Measurements from ENCODE around the gene MEF2C.

MEF2C gene

DNA sequence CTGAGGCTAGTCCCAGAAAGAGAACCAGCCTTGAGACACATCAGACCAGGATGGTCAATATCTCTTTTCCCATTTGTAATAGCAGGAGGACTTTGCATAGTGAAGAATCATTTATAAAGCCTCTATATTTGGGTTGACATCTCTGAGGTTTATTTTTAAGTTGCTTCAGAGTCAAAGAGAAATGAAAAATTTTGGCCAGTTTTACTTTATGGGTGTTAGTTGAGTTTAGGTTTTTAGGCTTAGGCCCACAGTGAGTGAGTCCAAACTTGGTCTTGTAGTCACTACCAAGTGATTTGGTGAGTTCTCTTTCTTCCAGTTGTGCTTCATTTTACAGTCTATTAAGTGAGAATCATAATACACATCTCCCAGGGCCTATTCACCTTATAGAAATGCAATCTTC, 5.3 kb upstream of the MEF2C start:
- no peak for DNase-seq (ENCODE audit: low read depth)

DNA sequence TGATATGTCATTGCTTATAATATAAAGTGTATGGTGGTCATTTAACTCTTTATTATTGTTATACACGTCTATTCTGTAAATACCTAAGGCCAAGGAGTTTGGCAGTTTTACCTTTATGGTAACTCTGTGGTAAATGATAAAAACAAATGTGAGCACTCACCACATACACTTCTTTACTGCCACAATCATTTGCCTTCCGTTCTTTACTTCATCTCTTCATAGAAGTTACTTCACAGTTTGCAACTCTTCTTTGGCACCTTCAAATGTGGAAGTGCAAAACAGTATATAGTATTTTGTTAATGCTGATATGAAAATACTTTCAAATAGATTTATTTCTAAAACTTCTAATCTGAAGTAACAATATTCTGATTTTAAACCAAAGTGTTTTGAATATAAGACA, 4.4 kb upstream of the MEF2C start:
- DNase-seq (ENCODE audit: low read depth) = no peak

DNA sequence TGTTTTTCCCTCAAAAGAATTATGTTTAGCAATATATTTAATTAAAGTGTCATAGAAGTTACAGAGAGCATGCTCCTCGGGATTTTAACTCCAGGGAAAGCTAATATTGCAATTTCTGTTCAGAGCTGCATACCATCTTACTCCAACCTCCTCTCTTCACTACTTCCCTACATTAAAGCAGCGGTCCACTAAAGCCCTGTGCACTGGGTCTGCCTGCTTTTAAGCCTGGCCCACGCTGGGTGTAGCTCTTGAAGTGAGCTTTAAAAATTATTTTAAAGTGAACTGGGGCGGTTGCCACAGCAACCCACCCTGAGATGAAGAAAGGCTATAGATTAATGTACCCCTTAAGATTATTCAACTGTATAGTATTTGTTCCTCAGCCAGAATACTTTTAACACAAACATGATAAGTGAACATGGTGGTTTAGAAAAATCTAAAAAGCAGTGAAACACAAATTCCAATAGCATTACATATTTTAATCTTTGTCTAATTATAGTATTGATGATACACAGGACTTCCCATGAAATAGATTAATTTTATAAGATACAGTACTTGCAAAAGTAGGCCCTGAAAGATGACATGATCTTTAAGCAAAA, 3.9 kb upstream of the MEF2C start:
- DNase-seq (ENCODE audit: low read depth) = no peak

DNA sequence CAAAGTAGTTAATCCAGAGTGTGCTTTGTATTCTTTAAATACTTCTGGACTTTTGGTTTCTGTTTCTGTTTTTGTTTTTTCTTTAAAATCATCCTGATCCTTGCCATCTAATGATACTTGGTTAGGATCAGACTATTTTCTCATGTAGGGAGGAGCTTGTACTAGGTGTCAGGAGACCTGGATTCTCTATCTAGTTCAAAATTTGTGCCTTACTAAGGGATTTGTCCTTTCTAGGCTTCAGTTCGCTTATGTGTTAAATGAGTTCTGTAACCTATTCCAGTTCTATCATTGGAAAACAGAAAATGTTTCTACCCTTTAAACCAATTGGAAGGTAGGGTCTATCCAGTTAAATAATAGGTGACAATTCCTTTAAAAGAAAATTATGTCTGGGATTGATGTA, 3.3 kb upstream of the MEF2C start:
- no peak for DNase-seq (ENCODE audit: low read depth)

DNA sequence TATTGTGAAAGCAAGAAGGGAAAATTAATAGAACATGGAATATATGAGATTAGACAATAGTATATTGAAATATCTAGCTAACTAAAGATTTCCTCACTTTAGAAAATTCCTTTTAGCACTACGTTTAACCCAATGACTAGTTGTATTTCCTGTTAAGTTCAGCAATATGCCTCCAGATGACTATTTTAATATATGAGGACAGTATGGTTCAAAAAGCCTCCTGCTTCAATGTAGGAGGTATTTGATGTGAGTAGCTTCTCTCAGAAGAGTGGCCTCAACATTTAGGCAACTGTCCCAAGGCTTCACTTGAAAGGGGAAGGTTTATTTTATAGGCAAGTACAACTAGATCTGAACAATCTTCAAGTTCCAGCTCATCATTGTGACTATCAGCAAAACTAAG, 2.0 kb upstream of the MEF2C start:
- no peak for DNase-seq (ENCODE audit: low read depth)

DNA sequence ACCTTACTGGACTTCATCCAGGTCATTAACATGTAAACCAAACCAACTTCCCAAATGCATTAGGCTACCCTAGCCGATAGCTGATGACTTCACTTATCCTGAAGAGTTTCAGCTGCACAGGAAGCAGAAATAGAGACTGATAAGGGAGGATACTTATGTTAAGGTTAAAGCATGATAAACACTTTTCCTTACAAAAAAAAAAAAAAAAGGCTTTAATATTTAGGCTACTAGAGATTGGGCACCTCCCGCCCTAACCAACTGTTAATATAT, 1.6 kb upstream of the MEF2C start:
- no peak for DNase-seq (ENCODE audit: low read depth)

DNA sequence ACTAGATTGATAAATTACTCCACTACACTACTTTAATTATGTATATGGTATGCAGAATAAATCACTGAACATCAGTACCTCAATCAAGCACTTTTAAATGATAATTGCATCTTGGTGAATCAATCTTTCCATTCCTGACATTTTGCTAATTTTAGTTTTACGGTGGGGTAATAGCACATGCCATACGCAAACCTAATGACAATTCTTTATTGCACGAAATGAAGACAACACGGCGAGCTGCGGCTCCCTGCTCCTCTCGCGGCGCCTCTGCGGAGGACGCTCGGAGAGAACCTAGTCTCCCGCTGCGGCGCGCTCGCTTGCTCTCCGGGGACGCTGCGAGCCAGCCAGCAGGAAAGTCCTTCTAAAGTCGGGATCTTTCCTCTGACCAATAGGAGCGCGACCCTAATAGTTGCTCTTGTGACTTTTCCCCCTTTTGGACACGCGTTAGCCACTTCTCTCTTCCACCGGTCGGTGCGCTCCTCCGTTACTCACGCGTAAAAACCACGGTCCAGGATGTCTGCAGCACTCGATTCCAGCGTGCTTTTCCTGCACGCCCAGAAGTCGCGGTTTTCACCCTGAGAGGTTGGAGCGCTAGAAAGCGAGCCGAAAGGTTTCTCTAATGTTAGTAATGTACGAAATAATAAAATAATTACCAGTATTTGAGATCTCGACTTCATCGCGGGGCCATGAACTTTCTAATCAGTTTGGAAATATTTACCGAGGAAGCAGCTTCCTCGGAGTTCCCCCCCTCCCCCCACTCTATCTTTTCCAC, 1.0 kb upstream of the MEF2C start:
- no peak for DNase-seq (ENCODE audit: low read depth)

DNA sequence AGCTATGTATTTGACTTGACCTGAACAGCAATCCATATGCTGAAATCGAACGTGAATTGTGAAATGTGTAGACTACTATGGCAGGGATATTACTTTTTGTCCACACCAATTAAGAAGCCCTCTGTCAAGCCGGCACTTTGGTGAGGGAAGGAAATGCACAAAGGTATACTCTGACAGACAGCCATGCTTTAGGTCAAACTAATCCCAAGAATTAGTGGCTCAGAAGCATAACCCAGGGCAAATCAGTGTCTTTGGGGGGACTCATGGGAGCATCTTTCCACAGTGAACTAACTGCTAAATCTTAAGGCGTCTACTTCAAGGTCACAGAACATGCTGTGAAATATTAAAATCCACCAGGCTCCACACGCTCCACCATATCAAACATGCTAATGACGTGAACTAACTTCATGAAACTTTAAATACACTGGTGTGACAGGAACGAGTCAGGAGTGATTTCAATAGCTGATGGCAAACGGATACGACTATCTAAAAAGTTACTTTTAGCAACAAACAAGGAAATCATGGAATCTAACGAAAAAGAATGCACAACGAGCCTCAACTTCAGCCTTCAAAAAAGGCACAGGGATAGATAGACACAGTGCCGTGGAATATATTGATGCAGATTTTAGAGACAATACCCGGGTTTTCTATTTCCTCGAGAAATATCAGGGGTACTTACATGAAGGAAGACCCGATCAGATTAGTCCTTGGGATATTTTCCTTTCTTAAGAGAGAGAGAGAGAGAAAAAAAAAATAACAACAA, 527 bp downstream of the MEF2C start:
- DNase-seq (ENCODE audit: low read depth) = no peak

DNA sequence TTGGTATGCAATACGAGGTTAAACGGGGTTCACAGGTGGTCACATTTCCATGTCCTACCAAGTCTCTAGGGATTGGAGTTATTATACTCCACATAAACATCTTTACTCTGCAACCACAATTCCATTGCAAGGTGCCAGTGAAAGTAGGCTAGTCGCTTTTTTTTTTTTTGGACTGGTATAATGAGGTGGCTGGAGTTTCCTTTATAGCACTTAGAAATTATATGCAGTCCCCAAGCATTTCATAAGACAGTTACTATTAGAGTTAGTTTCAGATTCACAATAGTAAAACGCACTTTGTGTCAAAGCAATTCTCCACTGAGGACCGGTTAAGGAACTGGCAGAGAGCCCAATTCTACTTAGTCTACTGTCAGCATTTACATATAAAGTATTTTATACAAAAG, 1.4 kb downstream of the MEF2C start:
- DNase-seq (ENCODE audit: low read depth) = no peak

DNA sequence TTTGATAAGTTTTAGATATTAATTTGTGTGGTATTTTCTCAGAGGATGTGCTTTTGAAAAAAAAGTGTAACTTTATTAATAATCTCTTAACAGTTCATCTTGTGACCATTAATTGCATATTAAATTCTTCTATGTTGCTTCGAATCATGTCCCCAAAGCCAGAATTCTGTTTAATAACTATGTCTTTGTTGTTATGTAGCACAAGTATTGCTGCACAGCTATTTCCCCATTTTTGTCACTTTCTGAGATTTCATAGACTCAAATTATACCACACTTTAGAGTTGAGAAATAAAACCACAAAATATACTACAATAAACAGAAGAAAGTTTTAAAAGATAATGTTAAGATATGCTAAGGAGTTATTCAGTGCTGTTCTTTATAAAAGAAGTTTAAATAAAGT, 2.8 kb downstream of the MEF2C start:
- DNase-seq (ENCODE audit: low read depth) = no peak

DNA sequence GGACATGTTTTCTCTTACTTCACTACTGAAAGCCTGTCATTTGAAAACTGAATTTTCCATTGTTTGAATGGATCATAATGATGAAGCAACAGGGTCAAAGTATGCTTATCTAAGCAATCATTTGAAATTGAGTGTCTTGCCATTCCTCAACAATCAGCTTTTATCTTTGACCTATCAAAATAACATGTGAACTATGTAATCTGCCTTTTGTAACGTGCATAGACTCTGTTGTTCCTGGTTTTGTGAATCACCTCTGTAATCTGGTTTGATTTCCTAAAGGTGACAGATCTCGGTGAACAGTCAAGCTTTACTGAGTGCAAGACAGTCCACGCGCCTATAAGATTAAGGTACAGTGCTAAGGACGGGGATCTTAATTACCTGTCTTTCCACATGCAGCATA, 3.3 kb downstream of the MEF2C start:
- no peak for DNase-seq (ENCODE audit: low read depth)

DNA sequence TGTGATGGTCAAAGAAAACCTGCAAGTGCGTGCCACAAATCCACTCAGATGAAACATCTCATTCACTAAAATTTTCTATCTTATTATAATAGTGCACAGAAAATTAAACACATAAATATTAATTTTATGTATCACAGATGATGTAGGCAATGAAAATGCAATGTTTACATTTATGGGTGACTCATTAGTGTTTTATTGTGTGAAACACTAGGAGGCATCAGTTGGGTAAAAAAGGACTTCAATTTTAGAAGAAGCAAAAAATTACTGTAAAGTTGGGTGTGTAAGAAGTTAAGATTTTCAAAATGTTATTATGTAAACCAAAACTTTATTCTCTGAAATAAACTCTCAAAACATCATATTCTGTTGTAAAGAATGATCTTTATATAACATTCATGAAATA, 4.0 kb downstream of the MEF2C start:
- DNase-seq (ENCODE audit: low read depth) = no peak

DNA sequence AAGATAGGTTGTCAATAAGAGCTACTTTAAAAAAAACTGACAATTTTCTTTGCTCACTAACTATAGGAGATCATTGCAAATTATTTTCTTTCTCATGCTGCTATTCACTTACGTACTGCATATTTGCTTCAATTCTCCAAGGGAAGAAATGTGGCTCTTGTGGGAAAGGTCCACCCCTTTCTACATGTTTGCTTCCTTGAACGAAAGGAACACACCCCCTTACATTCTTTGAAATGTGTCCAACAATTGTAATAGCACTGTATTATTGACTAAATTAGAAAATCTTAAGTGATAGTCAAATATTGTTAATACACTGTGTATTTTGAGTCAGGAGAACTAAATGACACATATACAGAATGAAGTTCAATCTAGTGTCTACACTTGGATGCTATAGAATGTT, 5.2 kb downstream of the MEF2C start:
- no peak for DNase-seq (ENCODE audit: low read depth)

DNA sequence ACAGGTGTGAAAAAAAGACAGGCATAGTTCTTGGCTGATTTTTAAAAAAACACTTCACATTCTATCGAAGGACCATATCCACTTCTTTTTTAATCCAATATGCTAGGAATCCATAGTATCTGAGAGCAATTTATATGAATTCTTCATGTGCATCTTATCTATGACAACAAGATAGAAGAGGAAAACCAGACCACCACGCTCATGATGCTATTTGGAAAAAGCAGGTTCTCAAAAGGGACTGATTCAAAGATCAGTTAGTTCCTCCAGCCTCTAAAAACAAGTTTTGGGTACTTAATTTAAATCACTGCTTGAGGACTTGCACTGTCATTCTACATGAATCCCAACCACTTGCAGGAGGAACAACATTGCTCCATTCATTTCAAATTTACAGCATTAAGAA, 6.3 kb downstream of the MEF2C start:
- DNase-seq (ENCODE audit: low read depth) = no peak

DNA sequence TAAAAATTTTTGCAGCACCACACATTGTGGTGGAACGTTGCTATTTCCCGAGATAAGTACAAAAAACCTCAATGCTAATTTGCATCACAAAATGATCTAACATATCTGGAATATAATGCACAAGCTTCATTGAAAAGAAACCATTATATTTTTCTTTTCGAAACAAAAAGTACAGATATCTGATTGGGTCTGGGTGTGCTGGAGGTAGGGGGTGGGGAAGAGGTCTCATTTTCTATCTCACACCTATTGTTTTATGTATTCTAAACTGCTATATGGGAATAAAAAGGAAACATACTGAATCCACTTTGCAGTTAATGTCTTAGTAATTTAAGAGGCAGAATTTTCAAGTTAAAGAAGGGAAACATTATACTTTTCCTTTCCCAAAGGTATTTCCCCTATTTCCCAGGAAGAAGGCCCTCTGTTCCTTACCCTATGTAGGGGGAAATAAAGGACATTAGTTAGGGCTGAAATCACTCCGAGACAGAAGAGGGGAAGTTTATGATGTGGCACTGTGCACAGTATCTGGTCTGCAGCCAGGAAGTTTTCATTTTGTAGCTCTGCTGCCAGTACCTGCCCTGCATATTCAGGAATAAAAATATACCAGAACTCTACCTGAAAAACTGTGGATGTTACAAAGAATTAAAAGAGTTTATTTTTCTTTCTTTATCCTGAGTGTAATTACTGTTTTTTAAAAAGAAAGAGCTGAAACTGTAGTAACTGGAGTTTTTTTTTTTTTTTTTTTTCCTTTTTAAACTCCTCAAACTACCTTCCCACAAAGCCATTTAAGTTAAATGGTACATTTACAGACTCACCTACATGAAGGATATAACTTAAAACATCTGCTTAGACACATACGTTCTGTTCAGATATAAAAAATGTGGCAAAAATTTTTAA, 7.4 kb downstream of the MEF2C start:
- DNase-seq (ENCODE audit: low read depth) = no peak

DNA sequence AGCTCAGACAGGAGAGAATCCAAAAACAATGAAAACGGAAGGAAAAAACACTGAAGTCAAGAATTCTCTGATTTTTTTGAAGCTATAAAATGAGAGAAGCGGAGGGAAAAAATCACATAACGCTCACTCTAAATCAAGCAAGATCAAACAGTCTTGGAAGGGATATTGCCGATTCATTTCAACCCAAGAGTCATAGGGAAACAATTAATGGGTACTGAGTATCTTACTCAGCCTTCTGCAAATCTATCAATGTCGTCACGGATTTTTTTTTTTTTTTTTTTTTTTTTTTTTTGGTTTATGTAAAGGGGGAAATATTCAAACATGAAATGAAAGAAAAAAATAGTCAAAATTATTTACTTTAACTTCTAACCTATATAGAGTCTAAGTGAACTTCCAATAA, 9.5 kb downstream of the MEF2C start:
- DNase-seq (ENCODE audit: low read depth) = no peak

DNA sequence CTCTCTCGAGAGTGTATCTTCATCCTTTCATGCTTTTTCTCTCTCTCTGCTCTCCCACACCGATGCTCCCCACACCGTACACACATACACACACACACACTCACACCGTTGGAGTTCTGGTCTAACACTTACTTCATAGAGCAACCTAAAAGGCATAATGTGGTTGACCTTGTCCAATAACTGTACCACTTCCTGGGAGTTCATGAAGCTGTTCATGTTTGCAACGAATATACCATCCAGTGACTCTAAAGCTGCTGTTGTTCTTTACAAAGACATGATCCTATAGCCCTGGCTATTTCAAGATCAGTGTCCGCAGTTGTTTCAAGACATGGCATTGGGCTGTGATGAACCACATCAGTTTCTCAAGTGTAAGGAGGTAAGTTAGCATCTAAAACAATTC, 10.0 kb downstream of the MEF2C start:
- DNase-seq (ENCODE audit: low read depth) = no peak

DNA sequence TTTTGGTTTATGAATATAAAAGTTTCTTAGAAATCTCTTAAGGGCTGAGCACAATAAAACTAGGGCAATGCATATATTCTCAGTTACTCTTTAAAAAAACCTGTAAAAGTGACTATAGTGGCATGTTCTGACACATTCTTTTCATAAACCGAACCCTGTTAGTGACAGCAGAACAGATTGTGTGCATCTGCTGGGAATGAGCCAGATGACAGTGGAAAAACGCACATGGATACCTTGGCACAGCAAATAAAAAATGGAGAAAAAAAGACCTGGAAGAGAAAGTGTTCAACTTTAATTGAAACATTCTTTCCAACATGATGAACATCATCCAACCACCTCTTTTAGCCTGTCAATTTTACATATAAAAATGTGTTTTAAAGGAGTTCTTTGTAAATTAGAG, 12.7 kb downstream of the MEF2C start:
- DNase-seq (ENCODE audit: low read depth) = no peak

DNA sequence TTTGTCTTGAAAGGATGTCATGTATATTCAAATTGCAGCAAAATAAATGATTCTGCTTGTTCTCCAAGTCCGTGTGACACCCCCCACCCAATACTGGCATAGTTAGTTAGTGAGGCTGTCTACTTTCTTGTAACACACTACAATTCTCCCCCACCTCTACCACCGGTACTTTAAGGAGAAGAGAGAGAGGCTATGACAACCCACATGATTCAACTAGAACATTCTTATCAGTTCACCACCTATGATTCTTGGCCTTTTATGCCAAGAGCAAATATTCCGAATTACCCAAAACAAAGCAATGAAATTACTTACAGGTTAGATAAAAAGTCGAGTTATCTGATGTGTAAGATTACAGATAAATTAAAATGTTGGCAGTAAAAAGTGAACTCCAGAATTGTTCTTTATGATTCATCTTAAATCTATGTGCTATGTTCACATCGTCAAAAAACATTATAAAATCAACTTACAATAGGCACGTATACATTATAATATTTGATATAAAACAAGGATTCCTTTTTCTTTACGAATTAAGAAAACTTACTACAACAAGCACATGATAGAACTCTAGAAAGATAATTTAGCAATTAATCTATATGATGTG, 14.4 kb downstream of the MEF2C start:
- no peak for DNase-seq (ENCODE audit: low read depth)

DNA sequence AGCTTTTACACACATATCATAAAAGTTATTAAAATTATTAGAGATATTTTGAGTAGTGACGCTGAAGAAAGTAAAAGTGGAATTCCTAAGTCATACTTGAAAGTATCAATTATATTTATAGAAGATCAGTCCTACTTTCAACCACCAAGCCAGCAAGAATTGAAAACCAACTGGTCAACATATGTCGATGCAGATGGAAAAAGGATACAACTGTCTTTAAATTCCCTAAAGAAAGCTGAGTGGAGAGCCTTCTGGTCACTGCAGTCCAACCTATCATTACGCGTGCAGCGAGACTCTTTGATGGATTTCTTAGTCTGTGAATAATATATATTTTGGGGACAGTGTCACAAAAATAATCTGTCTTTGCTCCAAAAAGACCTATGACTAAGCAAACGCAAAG, 15.3 kb downstream of the MEF2C start:
- DNase-seq (ENCODE audit: low read depth) = no peak

DNA sequence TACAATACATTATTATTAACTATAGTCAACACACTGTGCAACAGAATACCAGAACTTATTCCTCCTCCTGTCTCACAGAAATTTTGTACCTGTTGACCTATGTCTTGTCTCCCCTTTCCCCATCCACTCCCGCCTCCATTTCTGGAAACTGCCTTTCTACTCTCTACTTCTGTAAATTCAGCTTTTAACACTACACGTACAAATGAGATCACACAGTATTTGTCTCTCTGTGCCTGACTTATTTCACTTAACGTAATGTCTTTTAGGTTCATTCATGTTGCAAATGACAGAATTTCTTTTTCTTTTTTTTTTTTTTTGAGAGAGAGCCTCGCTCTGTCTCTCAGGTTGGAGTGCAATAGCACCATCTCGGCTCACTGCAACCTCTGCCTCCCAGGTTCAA, 19.5 kb downstream of the MEF2C start:
- no peak for DNase-seq (ENCODE audit: low read depth)

DNA sequence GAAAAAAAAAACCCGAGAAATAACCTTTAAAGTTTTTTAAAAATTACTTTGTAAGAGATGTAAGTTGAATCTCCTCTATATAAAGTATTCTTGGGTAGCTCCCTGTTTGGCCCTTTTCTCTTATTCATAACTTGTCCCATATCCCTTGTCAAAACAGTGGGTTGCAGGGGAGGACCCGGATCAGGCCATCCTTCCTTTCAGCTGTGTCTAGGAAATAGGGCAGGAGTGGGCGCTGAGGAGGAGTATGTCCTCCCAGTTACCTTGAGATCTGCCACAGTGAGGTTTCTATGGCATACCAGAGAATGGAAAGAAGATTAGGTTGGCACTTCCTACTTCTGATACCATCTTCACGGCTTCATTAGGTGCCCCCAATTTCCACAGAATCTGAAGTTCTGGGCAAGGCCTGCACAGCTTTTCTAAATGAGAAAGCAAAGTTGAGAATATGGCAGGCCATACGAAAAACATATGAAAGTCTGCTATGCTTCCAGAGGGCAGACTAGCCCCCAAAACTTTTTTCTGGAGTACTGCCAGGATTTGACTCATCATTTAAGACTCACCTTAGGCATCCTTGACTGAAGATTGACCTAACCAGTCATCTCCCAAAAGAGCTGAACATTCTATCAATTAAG, 20.3 kb downstream of the MEF2C start:
- no peak for DNase-seq (ENCODE audit: low read depth)

Data from activated T-helper 1 cell treated with Interleukin-2 at 50 U/mL for 16 hours (primary cell).